Measurements from ENCODE around the gene BCL6. TPM values are rescaled to one million over a fixed set of nuclear protein-coding genes. Genes with fewer than 3 reads are reported as not detected.
A peak's percentile ranks its signal among the peaks of the same experiment; 100 is the strongest.

BCL6 gene
- total RNA-seq, 1 donor from 2014 or later, result 123 TPM

DNA sequence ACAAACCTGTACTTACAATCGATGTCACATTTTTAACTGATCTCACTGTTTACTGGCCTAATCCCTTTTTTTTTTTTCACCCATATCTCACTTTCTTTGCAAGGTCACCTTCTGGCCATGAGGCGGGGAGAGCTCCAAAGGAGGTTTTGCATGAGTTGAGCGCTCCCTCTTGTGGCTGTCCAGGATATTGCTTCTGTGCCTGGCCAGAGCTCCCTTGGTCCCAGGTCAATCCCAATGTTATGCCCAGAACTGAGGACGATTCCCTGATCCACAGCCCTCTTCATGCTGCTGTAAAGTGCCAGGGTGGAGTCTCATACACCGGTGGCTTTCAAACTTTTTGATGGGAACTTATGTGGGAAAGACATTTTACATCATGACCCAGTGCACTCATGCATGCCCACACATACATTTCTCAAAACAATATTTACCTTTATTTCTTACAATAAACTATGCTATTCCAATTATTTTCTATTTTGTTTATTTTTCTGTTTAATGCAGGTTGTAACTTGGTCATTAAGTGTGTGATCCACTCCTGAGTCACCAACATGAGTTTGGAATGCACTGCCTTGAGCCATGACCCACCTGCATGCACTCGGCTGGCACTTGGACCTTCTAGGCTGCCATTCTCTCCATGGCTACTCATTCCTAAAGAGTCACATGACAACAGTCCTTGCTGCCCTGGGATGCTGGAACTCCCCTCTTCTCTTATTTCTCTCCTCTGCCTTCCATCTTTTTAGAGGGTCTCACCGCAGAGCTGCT is 65.5 kb downstream of the BCL6 start:
- intact Hi-C loops (cut with DNase I), result loop anchor here (5.0 to 10.0 kb wide), 2 partner anchors 363 to 455 kb away; no protein-coding TSS in a partner anchor
- Histone ChIP-seq H3K9me3 (no peaks in the 10 kb centered on the region), H3K4me1 (no peaks in the 10 kb centered on the region), H3K27me3 (ENCODE audit: low read depth) (peaks cover 5% of the 10 kb centered on the region), H3K36me3 (no peaks in the 10 kb centered on the region), H3K27ac (no peak overlapping the region), H3K4me3 (no peak overlapping the region)
- peak; percentile 92 to 96 for ATAC-seq
- DNase-seq, result peak; percentile 74
- TF ChIP-seq, protein P1, sequence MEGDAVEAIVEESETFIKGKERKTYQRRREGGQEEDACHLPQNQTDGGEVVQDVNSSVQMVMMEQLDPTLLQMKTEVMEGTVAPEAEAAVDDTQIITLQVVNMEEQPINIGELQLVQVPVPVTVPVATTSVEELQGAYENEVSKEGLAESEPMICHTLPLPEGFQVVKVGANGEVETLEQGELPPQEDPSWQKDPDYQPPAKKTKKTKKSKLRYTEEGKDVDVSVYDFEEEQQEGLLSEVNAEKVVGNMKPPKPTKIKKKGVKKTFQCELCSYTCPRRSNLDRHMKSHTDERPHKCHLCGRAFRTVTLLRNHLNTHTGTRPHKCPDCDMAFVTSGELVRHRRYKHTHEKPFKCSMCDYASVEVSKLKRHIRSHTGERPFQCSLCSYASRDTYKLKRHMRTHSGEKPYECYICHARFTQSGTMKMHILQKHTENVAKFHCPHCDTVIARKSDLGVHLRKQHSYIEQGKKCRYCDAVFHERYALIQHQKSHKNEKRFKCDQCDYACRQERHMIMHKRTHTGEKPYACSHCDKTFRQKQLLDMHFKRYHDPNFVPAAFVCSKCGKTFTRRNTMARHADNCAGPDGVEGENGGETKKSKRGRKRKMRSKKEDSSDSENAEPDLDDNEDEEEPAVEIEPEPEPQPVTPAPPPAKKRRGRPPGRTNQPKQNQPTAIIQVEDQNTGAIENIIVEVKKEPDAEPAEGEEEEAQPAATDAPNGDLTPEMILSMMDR (IDR thresholded peaks at IDR 0.05), result peak; percentile 93

DNA sequence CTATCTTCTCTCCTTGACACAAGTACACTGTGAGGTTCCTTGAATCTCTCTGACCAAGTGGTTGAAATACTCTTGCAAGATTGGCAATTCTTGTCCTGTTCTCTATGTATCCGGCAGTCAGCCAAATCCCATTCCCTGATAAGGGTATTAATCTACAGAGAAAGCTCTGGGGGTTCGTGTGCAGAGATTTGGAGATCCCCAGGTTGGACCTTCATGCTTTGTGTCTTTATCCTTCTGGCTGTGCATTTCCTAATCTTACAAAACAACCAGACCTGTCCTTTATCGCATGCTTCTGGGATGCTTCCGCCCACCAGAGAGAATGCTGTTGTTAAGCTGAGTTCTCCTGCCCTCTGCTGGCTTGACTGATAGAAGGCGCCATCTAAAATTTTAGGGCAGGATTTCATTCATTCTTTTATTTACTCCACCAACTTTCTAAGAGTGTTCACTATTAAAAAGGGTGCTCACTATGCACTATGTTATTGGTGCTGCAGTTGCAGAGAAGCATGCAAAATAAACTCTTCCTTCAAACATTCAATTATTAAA is 66.5 kb downstream of the BCL6 start:
- Histone ChIP-seq H3K27me3 (ENCODE audit: low read depth) (peaks cover 12% of the 10 kb centered on the region), H3K9me3 (no peaks in the 10 kb centered on the region), H3K27ac (no peak overlapping the region), H3K4me3 (no peak overlapping the region), H3K4me1 (no peaks in the 10 kb centered on the region), H3K36me3 (no peaks in the 10 kb centered on the region)
- TF ChIP-seq, protein P1 (IDR thresholded peaks at IDR 0.05), result peak; percentile 49
- intact Hi-C loops (cut with DNase I), result loop anchor here (5.0 to 10.0 kb wide), 2 partner anchors 361 to 454 kb away; no protein-coding TSS in a partner anchor
- ATAC-seq (peak; percentile 72 to 79), DNase-seq (no peak)

- H3K4me3 ChIP-seq, result no peak overlapping the region
- H3K9me3 ChIP-seq, result no peaks in the 10 kb centered on the region
- no peak for ATAC-seq
- H3K36me3 ChIP-seq, result no peaks in the 10 kb centered on the region
- TF ChIP-seq, protein P1 (IDR thresholded peaks at IDR 0.05), result no peak
- no peak overlapping the region for H3K27ac ChIP-seq
- DNase-seq, result no peak
- H3K4me1 ChIP-seq, result no peaks in the 10 kb centered on the region
- peaks cover 24% of the 10 kb centered on the region for H3K27me3 ChIP-seq (ENCODE audit: low read depth)
- intact Hi-C loops (cut with DNase I), result loop anchor here (5.0 to 10.0 kb wide), 2 partner anchors 360 to 453 kb away; no protein-coding TSS in a partner anchor
Measured at GRCh38 chr3:187677604-187678003, 67.7 kb downstream of the BCL6 start.

- DNase-seq (no peak), ATAC-seq (no peak)
- Histone ChIP-seq H3K9me3 (no peaks in the 10 kb centered on the region), H3K4me1 (no peaks in the 10 kb centered on the region), H3K36me3 (no peaks in the 10 kb centered on the region), H3K27me3 (ENCODE audit: low read depth) (peaks cover 56% of the 10 kb centered on the region), H3K4me3 (no peak overlapping the region), H3K27ac (no peak overlapping the region)
- TF ChIP-seq, protein P1 (IDR thresholded peaks at IDR 0.05), result no peak
- intact Hi-C loops (cut with DNase I), result loop anchor here (10.0 kb wide), 1 partner anchor 448 kb away; no protein-coding TSS in a partner anchor
Measured at GRCh38 chr3:187673012-187673411, 72.3 kb downstream of the BCL6 start.

Other genes starting within 250 kb of the BCL6 start
- gene SST, start 75.1 kb downstream of the BCL6 start, total RNA-seq, result not detected
- not detected for gene RTP2, start 42.9 kb downstream of the BCL6 start, total RNA-seq